ENCODE measurements around the gene S100A5. TPM values are rescaled to one million over a fixed set of nuclear protein-coding genes. Genes with fewer than 3 reads are reported as not detected.
"Not testable (repeated sequence)": the region's sequence is repeated elsewhere in the genome, so short reads cannot be mapped to it uniquely, and the experiment has no call there.

S100A5 gene
- total RNA-seq, 4 donors from 2014 or later = not detected

- peaks cover 0 to 9% (median 3%) of the 10 kb centered on the region in 3 donors for H3K36me3 ChIP-seq
- intact Hi-C loops (cut with DNase I) = loop anchor here (10.0 kb wide), 1 partner anchor 52 kb away; no protein-coding TSS in a partner anchor
- no peaks in the 10 kb centered on the region for H3K9me3 ChIP-seq
- H3K4me1 ChIP-seq = peaks cover 38 to 70% (median 39%) of the 10 kb centered on the region in 3 donors
- H3K4me3 ChIP-seq = peak overlapping the region; percentile 41 to 59 (median 53)
- 26 to 62% methylated on average over 6 to 12 of the region's 16 CpGs for WGBS, 2 donors
- no peaks in the 10 kb centered on the region for H3K27me3 ChIP-seq
- H3K27ac ChIP-seq = peak overlapping the region; percentile 95 to 100 (median 99)
- DNase-seq = peak; percentile 71
- peak in 3 of 4 donors; percentile 31 to 64 (median 43) for TF ChIP-seq POLR2A (IDR thresholded peaks at IDR 0.05)
- peak in 1 of 6 experiments; percentile 6 for TF ChIP-seq CTCF (IDR thresholded peaks at IDR 0.05)
These were observed 26.0 kb upstream of the S100A5 start for GRCh38 chr1:153566414-153567371.

GRCh38 chr1:153565529-153566374 lies 25.0 kb upstream of the S100A5 start, which contains the start of gene S100A2:
S100A2 (minus strand) TSS chr1:153565844; CDS start chr1:153563877, 1,967 bp downstream.
- intact Hi-C loops (cut with DNase I) = loop anchor here (10.0 kb wide), 1 partner anchor 51 kb away; no protein-coding TSS in a partner anchor
- 8 to 26% methylated on average over 3 to 4 of the region's 8 CpGs for WGBS, 2 donors
- Histone ChIP-seq H3K36me3 (peaks cover 6 to 18% (median 6%) of the 10 kb centered on the region in 3 donors), H3K9me3 (no peaks in the 10 kb centered on the region), H3K4me3 (peak within 1 kb of the TSS; percentile 41 to 59 (median 53)), H3K4me1 (peaks cover 38 to 74% (median 39%) of the 10 kb centered on the region in 3 donors), H3K27me3 (no peaks in the 10 kb centered on the region), H3K27ac (peak within 1 kb of the TSS; percentile 95 to 100 (median 99))
- peak in 2 of 4 donors; percentile 9 to 29 for TF ChIP-seq POLR2A (IDR thresholded peaks at IDR 0.05)
- TF ChIP-seq CTCF (IDR thresholded peaks at IDR 0.05) = no peak
- DNase-seq = no peak

- 42% methylated on average over 2 of the region's 7 CpGs; no CpG with 5 or more reads in 1 of the 2 donors for WGBS, 2 donors
- Histone ChIP-seq H3K9me3 (no peaks in the 10 kb centered on the region), H3K4me1 (peaks cover 37 to 76% (median 38%) of the 10 kb centered on the region in 3 donors), H3K27me3 (no peaks in the 10 kb centered on the region), H3K27ac (peak overlapping the region; percentile 95 to 100 (median 99)), H3K4me3 (peak overlapping the region; percentile 41 to 59 (median 53)), H3K36me3 (peaks cover 6 to 29% (median 6%) of the 10 kb centered on the region in 3 donors)
- TF ChIP-seq POLR2A (IDR thresholded peaks at IDR 0.05) (no peak), CTCF (IDR thresholded peaks at IDR 0.05) (no peak)
- intact Hi-C loops (cut with DNase I) = loop anchor here (10.0 kb wide), 1 partner anchor 49 kb away; no protein-coding TSS in a partner anchor
- DNase-seq = no peak
These were observed 23.3 kb upstream of the S100A5 start for GRCh38 chr1:153563991-153564390.

DNA sequence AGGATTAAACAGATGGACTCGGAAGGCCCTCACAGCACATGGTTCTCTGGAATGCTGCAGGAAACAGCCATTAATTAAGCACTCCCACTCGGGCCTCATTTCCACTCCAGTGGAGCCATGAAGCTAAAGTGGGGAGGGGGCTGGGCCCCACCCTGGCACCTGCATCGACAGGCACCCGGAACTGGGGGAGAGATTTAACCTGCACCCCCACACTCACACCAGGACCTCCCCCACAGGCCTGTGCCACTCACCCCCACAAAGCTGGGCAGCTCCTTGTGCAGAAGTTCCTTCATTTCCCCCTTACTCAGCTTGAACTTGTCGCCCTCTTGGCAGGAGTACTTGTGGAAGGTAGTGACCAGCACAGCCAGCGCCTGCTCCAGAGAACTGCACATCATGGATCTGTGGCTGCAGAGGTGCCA lies 22.8 kb upstream of the S100A5 start:
- 24 to 42% methylated on average over 2 to 6 of the region's 6 CpGs for WGBS, 2 donors
- H3K4me1 ChIP-seq = peaks cover 32 to 76% (median 33%) of the 10 kb centered on the region in 3 donors
- peak overlapping the region; percentile 41 to 59 (median 53) for H3K4me3 ChIP-seq
- no peak for DNase-seq
- H3K9me3 ChIP-seq = no peaks in the 10 kb centered on the region
- no peaks in the 10 kb centered on the region for H3K27me3 ChIP-seq
- H3K27ac ChIP-seq = peak overlapping the region; percentile 95 to 100 (median 99)
- no peak for TF ChIP-seq POLR2A (IDR thresholded peaks at IDR 0.05)
- intact Hi-C loops (cut with DNase I) = loop anchor here (10.0 kb wide), 1 partner anchor 49 kb away; no protein-coding TSS in a partner anchor
- peaks cover 6 to 34% (median 6%) of the 10 kb centered on the region in 3 donors for H3K36me3 ChIP-seq

GRCh38 chr1:153562021-153562420 lies 21.3 kb upstream of the S100A5 start:
- DNase-seq, H3K9me3 ChIP-seq, H3K27me3 ChIP-seq: not testable (repeated sequence)
- H3K27ac ChIP-seq = peak overlapping the region; percentile 37 to 100 (median 97)
- peak overlapping the region; percentile 41 to 59 (median 53) for H3K4me3 ChIP-seq
- intact Hi-C loops (cut with DNase I) = loop anchor here (10.0 kb wide), 1 partner anchor 47 kb away; no protein-coding TSS in a partner anchor
- peaks cover 18 to 66% (median 18%) of the 10 kb centered on the region in 3 donors for H3K4me1 ChIP-seq
- H3K36me3 ChIP-seq = peaks cover 6 to 38% (median 6%) of the 10 kb centered on the region in 3 donors
- 36 to 56% methylated on average over 3 of the region's 3 CpGs for WGBS, 2 donors

All from esophagus squamous epithelium (tissue), 5 donors.